Activated T-cell treated with anti-CD3 and anti-CD28 coated beads, Interleukin-2, amount 50 U/mL, for 48 hours (primary cell): ENCODE measurements around the gene NXPE4.

ENCODE experiments used
- DNase-seq, 2 experiments: peaks; one replicate each; pipeline ENCODE4 v3.0.0-alpha.2; 2020

NXPE4 gene

DNA sequence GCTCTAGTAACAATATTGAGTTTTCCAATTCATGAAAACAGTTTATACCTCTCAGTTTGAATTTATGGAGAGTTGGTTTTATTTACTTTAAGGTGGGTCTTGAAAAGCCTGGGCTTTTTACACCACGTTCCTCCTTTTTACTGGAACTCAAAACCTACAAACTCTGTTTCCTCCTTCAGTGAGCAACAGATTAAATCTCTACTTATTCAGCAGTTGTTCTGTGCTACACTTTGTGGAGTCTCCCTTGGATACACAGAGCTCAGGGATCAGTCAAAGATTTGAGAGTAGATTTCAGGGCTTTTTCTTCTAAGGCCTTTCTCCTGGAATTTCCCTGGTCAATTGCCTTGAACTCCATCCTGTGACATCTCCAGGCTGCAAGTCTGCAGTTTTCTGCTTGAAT lies 39.5 kb downstream of the NXPE4 start:
- DNase-seq, result no peak

GRCh38 chr11:114553642-114554041 lies 41.9 kb downstream of the NXPE4 start:
- no peak for DNase-seq

GRCh38 chr11:114551060-114551459 lies 44.5 kb downstream of the NXPE4 start:
- DNase-seq, result no peak

- no peak for DNase-seq
Observed at GRCh38 chr11:114525682-114526081, 69.9 kb downstream of the NXPE4 start.

GRCh38 chr11:114524122-114524521 lies 71.5 kb downstream of the NXPE4 start:
- DNase-seq, result no peak

DNA sequence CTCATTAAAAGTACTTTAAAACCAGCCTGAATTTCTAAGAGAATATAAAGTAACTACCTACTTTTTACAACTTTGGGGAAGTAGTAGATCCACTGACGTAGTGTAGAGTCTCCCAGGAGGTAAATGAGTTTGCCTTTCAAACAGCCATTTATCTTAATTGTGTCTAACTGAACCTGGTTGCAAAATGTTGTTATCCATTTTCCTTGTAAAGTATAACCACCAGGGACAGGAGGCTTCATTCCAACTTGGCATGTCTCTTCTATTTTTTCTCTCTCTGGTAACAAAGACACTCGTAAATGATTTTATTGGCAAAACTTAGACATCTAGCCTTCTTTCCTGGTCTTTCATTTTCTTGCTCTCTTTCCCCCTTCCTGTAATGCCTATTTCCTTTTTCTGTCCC lies 72.8 kb downstream of the NXPE4 start:
- no peak for DNase-seq
